Measurements from ENCODE around the gene HARBI1.

DNA sequence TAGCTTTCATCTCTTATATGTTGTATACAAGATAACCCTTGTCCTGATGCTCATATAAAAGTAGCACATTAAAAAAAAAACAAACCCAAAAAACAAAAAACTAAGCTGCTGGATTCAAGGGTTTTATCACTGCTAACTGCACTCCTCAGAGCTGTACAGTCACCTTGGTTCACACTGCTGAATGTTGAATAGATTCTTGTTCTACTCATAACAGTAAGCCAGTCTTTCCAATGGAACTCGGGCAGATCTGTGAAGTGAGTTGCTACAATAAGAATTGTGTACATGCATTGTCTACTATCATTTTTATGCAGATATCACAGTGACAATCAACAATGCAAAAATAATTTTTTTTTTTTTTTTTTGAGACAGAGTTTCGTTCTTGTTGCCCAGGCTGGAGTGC lies 4.7 kb downstream of the HARBI1 start:
- TF ChIP-seq POLR2AphosphoS5 (IDR thresholded peaks at IDR 0.05): no peak
- TF ChIP-seq, protein P1, sequence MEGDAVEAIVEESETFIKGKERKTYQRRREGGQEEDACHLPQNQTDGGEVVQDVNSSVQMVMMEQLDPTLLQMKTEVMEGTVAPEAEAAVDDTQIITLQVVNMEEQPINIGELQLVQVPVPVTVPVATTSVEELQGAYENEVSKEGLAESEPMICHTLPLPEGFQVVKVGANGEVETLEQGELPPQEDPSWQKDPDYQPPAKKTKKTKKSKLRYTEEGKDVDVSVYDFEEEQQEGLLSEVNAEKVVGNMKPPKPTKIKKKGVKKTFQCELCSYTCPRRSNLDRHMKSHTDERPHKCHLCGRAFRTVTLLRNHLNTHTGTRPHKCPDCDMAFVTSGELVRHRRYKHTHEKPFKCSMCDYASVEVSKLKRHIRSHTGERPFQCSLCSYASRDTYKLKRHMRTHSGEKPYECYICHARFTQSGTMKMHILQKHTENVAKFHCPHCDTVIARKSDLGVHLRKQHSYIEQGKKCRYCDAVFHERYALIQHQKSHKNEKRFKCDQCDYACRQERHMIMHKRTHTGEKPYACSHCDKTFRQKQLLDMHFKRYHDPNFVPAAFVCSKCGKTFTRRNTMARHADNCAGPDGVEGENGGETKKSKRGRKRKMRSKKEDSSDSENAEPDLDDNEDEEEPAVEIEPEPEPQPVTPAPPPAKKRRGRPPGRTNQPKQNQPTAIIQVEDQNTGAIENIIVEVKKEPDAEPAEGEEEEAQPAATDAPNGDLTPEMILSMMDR (IDR thresholded peaks at IDR 0.05 in 8 of 11, conservative IDR thresholded peaks at IDR 0.05 in 3 of 11): no peak

Data from spleen (tissue), 7 donors.